Esophagus muscularis mucosa (tissue), 3 donors: ENCODE results near the gene CAMKK2.

Source experiments
- CTCF ChIP-seq, 3 experiments: fragments of 200-600 bp in 2 of 3; fragments of 450-650 bp in 1 of 3; sonication (generic) in 2 of 3; IDR thresholded peaks; one replicate each; pipeline ENCODE4 v1.5.1; 2017 to 2019; ENCODE audit warnings: antibody characterized with exemption in 3 of 3, mild to moderate bottlenecking in 2 of 3, moderate library complexity in 1 of 3
- POLR2A ChIP-seq: fragments of 450-650 bp; IDR thresholded peaks from one replicate; pipeline ENCODE4 v1.6.1; 2017; ENCODE audit warnings: antibody characterized with exemption, moderate library complexity, mild to moderate bottlenecking, low read depth
- POLR2AphosphoS5 ChIP-seq, 2 donors: sonication (generic); formaldehyde crosslinking; IDR thresholded peaks; one replicate each; pipeline ENCODE4 v1.6.1; 2017; ENCODE audit warnings: antibody characterized with exemption in 2 of 2

- no peak for TF ChIP-seq POLR2A
- TF ChIP-seq CTCF (IDR thresholded peaks at IDR 0.05): peak; percentile 9 to 27 (median 16)
- peak; percentile 46 to 76 for TF ChIP-seq POLR2AphosphoS5 (IDR thresholded peaks at IDR 0.05)
Measured at GRCh38 chr12:121296618-121297434, at the start of gene CAMKK2.
